GM12892 (cell line): ENCODE data around the gene RHEB.

Source experiments
- POLR2A ChIP-seq: IDR thresholded peaks from 2 replicates; pipeline ENCODE4 v1.6.1; 2011; ENCODE audit warnings: low read depth, low read length, control low read depth
- POLR2AphosphoS5 ChIP-seq: IDR thresholded peaks from 2 replicates; pipeline ENCODE4 v1.6.1; 2011; ENCODE audit warnings: low read depth, low read length, control low read depth

- TF ChIP-seq POLR2AphosphoS5 (no peak), POLR2A (no peak)
Measured at GRCh38 chr7:151429560-151430331, 89.9 kb downstream of the RHEB start.
